ENCODE data around the gene RPS4Y1. TPM values are rescaled to one million over a fixed set of nuclear protein-coding genes. Genes with fewer than 3 reads are reported as not detected.

RPS4Y1 gene
- total RNA-seq, 1 donor from 2014 or later = 0.34 TPM

DNA sequence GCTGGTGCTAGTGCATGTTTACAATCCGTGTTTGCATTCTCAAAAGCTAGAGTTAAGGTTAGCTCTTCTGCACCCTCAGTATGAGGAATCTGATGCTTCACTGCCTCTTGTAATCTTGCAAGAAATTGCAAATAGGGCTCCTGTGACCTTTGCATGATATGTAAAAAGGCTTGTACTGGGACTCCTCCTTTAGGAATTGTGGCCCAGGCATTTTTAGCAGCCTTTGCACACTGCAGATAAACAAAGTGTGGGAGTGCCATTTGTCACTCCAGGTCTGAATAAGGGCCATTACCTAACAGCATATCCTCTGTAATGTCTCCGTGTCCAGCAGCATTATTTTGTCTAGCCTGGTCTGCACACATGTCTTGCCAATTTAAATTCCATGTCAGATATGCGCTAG is 44.5 kb downstream of the RPS4Y1 start:
- no peak for DNase-seq

DNA sequence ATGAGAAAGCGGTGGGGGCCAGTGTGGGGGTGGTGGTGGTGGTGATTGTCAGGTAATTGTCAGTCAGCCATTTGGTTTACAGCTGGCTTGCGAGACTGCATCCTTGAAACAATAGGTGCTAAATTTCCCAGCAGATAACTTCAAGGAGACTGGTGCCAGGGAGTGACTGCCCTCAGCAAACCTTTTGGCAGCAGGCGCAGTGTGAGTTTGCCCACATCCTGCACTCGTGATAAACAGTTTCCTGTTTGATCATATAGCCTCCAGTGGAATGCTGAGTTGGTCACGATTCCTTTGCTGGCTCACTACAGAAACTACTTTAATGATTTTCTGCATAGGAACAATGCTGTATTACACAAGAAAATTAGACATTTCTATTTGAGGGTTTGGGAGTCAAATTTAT is 46.0 kb downstream of the RPS4Y1 start:
- peak; percentile 74 for DNase-seq

DNA sequence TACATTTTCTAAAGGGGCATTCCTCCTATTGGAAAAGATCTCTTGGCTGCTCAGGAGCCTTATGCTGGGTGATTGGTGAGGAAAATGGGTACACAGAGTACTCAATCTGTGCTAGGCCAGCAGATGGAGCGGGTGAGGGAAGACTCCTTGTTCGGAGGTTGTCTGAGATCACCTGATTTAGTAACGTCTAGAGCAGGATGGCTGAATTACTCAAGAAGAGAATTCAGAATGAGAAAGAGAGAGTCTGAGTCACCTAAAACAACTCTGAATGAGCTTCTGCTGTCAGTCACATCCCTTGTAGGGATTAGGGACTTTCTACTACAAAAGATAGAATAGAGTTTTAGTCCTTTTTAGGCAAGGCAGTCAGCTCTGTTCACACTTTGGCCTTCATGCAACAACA is 46.6 kb downstream of the RPS4Y1 start:
- DNase-seq = peak; percentile 53

DNA sequence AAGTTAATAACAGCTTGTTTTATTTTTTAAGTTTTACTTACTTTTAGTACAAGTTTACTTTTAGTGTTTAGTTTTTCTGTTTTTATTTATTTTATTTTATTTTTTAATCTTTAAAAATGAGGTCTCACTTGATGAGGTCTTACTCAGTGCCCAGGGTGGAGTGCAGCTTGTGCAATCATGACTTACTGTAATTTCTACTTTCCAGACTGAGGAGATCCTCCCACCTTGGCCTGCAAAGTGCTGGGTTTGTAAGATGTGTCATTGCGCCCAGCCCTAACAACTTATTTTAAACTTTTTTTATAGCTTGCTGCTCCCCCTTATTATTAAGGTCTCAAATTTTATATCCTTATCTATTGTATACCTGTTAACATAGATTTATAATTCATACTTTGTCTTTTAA is 52.1 kb downstream of the RPS4Y1 start:
- DNase-seq = no peak

DNA sequence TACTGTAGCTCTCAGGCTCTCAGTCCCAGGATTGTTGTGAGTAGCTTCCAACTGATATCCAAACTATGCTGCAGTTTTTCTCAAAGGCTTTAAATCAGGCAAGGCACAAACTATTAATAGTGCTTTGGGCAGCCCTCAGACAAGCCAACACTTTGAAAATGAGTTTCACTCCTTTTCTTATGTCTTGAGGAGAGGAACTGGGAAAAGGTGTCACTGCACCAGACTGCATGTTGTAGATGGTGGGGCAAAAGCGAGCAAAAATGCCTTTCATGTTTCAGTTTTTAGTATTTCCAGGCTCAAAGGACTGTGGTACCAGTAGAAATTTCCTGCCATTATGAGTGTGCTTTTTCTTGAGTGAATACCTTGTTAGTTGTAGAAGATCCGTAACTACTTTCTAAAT is 54.6 kb downstream of the RPS4Y1 start:
- DNase-seq = no peak

DNA sequence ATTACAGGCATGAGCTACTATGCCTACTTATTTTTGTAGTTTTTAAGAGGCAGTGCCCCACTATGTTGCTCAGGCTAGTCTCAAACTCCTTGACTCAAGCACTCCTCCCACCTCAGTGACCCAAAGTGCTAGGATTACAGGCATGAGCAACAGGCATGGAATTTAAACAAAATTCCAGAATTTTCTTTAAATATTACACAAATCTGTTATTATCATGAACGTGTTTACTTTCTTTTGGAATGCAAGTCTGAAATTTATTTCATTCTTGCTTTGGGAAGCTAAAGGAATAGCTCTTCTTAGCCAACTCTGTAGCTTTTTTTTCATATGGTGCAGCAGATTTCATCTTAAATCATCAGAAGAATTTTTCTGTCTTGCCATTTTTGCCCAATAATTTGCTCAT is 66.0 kb downstream of the RPS4Y1 start:
- no peak for DNase-seq

DNA sequence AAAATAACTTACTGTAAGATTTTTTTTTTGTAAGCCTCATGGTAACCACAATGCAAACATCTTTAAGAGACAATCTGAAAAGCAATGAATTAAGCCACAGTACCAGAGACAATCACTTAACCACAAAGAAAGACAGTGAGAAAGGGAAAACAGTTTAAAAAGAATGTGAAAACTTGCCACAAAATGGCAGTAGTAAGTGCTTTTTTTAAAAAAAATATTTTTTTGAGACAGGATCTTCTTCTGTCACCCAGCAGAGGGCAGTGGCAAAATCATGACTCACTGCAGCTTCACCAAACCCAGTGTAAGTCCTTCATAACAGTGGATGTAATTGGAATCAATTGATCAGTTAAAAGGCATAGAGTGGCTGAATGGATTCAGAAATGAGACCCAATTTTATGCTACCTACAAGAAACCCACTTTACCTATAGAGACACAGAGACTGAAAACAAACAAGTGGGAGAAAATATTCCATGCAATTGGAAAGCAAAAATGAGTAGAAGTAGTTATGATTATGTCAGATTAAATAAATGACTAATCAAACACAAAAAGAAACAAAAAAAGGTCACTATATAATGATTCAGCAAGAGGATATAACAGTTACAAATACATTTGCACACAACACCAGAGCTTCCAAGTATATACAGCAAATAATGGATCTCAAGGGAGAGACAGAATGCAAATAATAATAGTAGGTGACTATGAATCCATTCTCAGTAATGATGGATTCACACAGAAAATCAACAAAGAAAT is 71.8 kb downstream of the RPS4Y1 start:
- DNase-seq = peak; percentile 59

Other genes with a start within 250 kb of the RPS4Y1 start
- not detected in 2 replicates for gene SRY, start 53.9 kb upstream of the RPS4Y1 start, total RNA-seq
- gene ZFY, start 93.8 kb downstream of the RPS4Y1 start, total RNA-seq = 21.2 TPM in 1 of 2 replicates, not detected in the other

Measured in dermis blood vessel endothelial cell (primary cell).